Chondrocyte (in vitro differentiated cells): ENCODE data around the gene AP1AR. TPM values are rescaled to one million over a fixed set of nuclear protein-coding genes. Genes with fewer than 3 reads are reported as not detected.
A peak's percentile ranks its signal among the peaks of the same experiment; 100 is the strongest.

Experiments
- DNase-seq: peaks from one replicate; pipeline ENCODE4 v3.0.0; 2021; ENCODE audit warnings: mixed read lengths, low spot score
- H3K27ac Mint-ChIP-seq: one replicate; pipeline ENCODE4 v1.8.0; 2021; ENCODE audit warnings: mild to moderate bottlenecking, moderate library complexity, mixed read lengths; ENCODE audit not compliant: unreplicated experiment
- H3K27me3 Mint-ChIP-seq: 2 replicates; pipeline ENCODE4 v1.8.0; 2021; ENCODE audit warnings: low read depth, mixed read lengths
- H3K36me3 Mint-ChIP-seq: 2 replicates; pipeline ENCODE4 v1.8.0; 2021; ENCODE audit warnings: low read depth, mixed read lengths
- H3K4me1 Mint-ChIP-seq: 2 replicates; pipeline ENCODE4 v1.8.0; 2021; ENCODE audit warnings: low read depth, mild to moderate bottlenecking, mixed read lengths
- H3K4me3 Mint-ChIP-seq: one replicate; pipeline ENCODE4 v1.8.0; 2021; ENCODE audit warnings: mild to moderate bottlenecking, moderate library complexity, mixed read lengths; ENCODE audit not compliant: unreplicated experiment
- H3K9me3 Mint-ChIP-seq: 2 replicates; pipeline ENCODE4 v1.8.0; 2021; ENCODE audit warnings: low read depth, mixed read lengths
- CTCF ChIP-seq: fragments of 200-600 bp; sonication (generic); IDR thresholded peaks from 2 replicates; pipeline ENCODE4 v1.5.0; 2021; ENCODE audit warnings: antibody characterized with exemption, mild to moderate bottlenecking, moderate library complexity
- total RNA-seq: library from RNA; stranded (reverse); gene quantifications from 3 replicates; pipeline ENCODE4 v1.2.1, GENCODE V29; 2021

The AP1AR gene
- total RNA-seq, 1 donor from 2014 or later = 15.0 TPM

- Mint-ChIP-seq H3K27ac (no peak overlapping the region), H3K9me3 (no peaks in the 10 kb centered on the region), H3K4me1 (peaks cover 1% of the 10 kb centered on the region), H3K27me3 (no peaks in the 10 kb centered on the region), H3K4me3 (no peak overlapping the region), H3K36me3 (no peaks in the 10 kb centered on the region)
- no peak for DNase-seq
- no peak for TF ChIP-seq CTCF
These were observed 6.4 kb upstream of the AP1AR start for GRCh38 chr4:112225157-112225556.

- Mint-ChIP-seq H3K36me3 (peaks cover 1% of the 10 kb centered on the region), H3K27me3 (no peaks in the 10 kb centered on the region), H3K27ac (peak overlapping the region; percentile 99), H3K4me1 (peaks cover 28% of the 10 kb centered on the region), H3K4me3 (peak overlapping the region; percentile 80), H3K9me3 (no peaks in the 10 kb centered on the region)
- no peak for TF ChIP-seq CTCF
- peak; percentile 100 for DNase-seq
These were observed 458 bp upstream of the AP1AR start for GRCh38 chr4:112230879-112231778.

- H3K9me3 Mint-ChIP-seq = no peaks in the 10 kb centered on the region
- H3K36me3 Mint-ChIP-seq = peaks cover 1% of the 10 kb centered on the region
- TF ChIP-seq CTCF = peak; percentile 94
- H3K4me3 Mint-ChIP-seq = no peak overlapping the region
- no peaks in the 10 kb centered on the region for H3K27me3 Mint-ChIP-seq
- no peak overlapping the region for H3K27ac Mint-ChIP-seq
- peaks cover 28% of the 10 kb centered on the region for H3K4me1 Mint-ChIP-seq
- DNase-seq = no peak
These were observed 3.5 kb downstream of the AP1AR start for GRCh38 chr4:112234952-112235609.

- no peak for TF ChIP-seq CTCF
- Mint-ChIP-seq H3K4me3 (no peak overlapping the region), H3K4me1 (peaks cover 23% of the 10 kb centered on the region), H3K27me3 (no peaks in the 10 kb centered on the region), H3K9me3 (no peaks in the 10 kb centered on the region), H3K27ac (no peak overlapping the region), H3K36me3 (peaks cover 1% of the 10 kb centered on the region)
- DNase-seq = no peak
These were observed 4.5 kb downstream of the AP1AR start for GRCh38 chr4:112236040-112236439.

- peaks cover 8% of the 10 kb centered on the region for H3K4me1 Mint-ChIP-seq
These were observed 7.2 kb downstream of the AP1AR start for GRCh38 chr4:112238833-112239232.

More at GRCh38 chr4:112238833-112239232, 7.2 kb downstream of the AP1AR start:
- TF ChIP-seq CTCF = no peak
- DNase-seq = no peak
- H3K27me3 Mint-ChIP-seq = no peaks in the 10 kb centered on the region
- H3K27ac Mint-ChIP-seq = no peak overlapping the region
- no peaks in the 10 kb centered on the region for H3K9me3 Mint-ChIP-seq
- no peak overlapping the region for H3K4me3 Mint-ChIP-seq
- H3K36me3 Mint-ChIP-seq = no peaks in the 10 kb centered on the region
